DMS153 treated with DMSO at 0.1 percent for 48 hours (cell line): ENCODE measurements around the gene AUP1.

Experiments
- DNase-seq: peaks from one replicate; lab custom pipeline; 2025; ENCODE audit not compliant: unreplicated experiment; lab: John Stamatoyannopoulos, UW

The AUP1 gene

GRCh38 chr2:74537140-74537539 is 7.6 kb upstream of the AUP1 start:
- DNase-seq, result no peak

- no peak for DNase-seq
These were observed 6.9 kb upstream of the AUP1 start for GRCh38 chr2:74536166-74536950.

- no peak for DNase-seq
These were observed 6.0 kb upstream of the AUP1 start for GRCh38 chr2:74535440-74535965.

DNA sequence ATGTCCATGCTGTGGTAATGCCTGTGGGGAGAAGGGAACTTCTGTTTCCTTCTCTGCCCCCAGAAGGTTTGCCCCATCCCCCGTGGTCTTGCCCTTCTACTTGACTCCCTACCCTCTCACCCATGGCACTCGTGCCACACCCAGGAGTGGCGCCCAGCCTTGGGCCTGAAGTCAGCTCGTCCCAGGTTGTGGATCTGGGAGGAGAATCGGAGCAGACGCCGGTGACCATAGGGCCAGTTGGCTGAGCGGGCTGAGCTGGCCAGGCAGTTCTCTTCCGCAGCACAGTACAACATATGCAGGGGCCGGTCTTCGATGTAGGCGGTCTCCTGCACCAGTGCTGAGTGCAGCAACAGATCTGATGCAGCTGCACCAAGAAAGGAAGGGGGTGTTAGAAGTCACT is 4.9 kb upstream of the AUP1 start:
- DNase-seq, result no peak

- DNase-seq, result no peak
These were observed 4.0 kb upstream of the AUP1 start for GRCh38 chr2:74533464-74533863.

DNA sequence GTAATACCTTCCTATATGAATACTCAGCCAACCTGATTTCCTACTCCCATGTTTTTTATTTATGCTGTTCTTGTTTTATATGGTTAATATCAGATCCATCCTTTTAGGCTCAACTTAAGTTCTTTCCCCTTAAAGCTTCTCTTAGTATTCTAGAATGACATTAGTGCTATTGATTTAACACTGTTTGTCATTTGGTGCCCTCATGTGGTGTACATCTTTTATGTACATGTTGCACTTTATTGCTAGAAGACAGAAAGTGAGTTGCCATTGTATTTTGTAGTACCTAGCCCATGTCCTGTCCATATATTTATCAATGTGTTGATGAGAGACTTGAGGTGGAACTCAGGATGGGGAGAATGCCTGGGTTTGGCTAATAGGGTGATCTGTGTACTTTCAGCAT is 2.7 kb upstream of the AUP1 start:
- no peak for DNase-seq

- no peak for DNase-seq
These were observed 2.2 kb upstream of the AUP1 start for GRCh38 chr2:74531666-74532065.

- DNase-seq, result no peak
These were observed 1.0 kb upstream of the AUP1 start for GRCh38 chr2:74530239-74531187.

DNA sequence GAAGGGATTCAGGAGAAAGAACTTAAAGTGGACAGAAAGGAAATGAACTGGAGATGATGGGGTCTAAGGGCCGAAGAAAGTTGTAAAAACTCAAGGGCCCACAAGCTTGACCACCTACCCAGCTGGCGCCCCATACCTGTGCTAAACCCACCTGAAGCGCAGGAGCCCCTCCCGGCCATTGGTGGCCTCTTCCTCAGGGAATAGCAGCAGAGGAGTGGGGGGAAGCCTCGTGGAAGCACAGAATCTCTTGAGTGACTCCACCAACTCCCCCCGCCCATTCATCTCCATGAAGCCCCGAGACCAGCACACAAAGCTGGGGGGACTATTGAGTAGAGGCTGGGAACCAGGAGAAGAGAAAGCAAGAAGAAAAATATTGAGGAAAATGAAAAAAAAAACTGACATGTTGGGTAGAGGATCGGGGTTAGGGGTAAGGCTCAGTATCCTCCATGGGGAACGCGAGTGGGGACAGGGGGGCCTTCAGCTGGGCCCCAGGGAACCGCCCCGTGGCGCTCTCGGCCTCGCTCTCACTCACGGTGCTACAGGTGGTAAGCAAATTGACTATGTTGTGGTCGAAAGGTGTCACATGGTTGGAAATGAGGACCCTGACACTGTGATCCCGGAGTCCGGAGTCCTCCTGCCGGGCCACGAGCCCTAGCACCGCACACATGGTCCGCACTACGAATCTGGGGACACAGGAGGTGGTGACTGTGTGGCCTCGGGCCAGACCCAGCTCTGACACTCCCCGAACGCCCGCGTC is 728 bp downstream of the AUP1 start:
- no peak for DNase-seq

GRCh38 chr2:74527741-74528140 is 1.8 kb downstream of the AUP1 start:
- no peak for DNase-seq

- no peak for DNase-seq
These were observed 2.8 kb downstream of the AUP1 start for GRCh38 chr2:74526649-74527230.

GRCh38 chr2:74525717-74526648 is 3.5 kb downstream of the AUP1 start, which contains the start of gene DQX1:
Gene DQX1, minus strand, starts transcription at chr2:74526231. Its CDS starts 502 bp downstream, at chr2:74525729.
- DNase-seq, result no peak

DNA sequence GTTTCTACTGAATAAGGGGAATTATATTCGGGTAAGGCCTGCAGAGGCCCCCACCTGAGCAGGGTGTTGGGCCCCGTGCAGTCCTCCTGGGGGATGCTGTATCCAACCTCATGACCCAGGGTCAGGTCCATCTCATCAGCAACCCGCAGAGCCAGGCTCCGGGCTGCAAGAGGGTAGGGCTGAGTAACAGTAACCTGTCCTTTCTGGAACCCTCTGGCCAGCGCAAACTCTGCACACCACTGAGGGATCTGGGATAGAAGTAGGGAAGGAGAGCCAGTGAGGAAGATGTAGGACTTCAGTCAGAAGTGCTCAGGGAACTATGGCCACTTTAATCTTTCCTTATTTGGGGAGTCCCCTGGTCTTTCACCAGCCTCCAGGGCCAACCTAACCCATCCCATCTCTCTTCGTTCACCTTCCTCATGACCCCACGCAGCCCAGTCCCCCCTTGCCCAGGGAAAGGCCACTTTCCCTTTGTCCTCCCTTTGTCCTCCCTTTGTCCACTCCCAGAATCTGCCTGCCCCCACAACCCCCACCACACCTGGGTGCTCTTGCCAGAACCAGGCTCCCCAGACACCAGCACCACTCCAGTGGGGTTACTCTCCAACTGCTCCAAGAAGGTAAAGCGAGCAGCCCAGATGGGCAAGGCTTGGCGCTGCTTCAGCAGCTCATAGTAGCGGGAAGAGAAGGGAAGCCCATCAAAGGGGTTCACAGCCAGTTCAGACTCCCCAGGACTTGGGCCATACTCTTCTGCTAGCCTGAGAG is 4.4 kb downstream of the AUP1 start:
- no peak for DNase-seq

DNA sequence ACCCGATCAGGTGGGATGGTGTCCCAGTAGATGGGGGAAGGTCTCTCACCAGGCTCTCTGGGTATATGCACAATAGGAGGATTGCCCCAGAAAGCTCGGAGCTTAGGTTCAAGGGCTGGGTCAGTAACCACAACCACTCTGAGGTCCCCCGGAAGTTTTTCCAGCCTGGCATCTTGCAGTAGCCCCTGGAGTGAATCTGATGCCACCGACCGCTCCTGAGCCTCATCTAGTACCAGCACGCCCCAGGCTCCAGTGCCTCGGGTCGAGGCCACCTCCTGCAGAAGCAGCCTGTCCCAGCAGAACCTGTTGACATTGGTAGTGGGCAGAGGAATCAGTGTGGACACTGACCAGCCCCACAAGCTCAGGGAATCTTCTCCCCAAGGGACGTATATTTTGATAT is 5.5 kb downstream of the AUP1 start:
- DNase-seq, result no peak

- no peak for DNase-seq
These were observed 7.0 kb downstream of the AUP1 start for GRCh38 chr2:74522516-74522915.

- no peak for DNase-seq
These were observed 12.9 kb downstream of the AUP1 start for GRCh38 chr2:74516650-74517049.

GRCh38 chr2:74515981-74516633 is 13.4 kb downstream of the AUP1 start:
- DNase-seq, result no peak

GRCh38 chr2:74515271-74515980 is 14.1 kb downstream of the AUP1 start:
- no peak for DNase-seq
